DMS153 treated with DMSO at 0.1 percent for 48 hours (cell line): ENCODE data around the gene PLSCR3.
A peak's percentile ranks its signal among the peaks of the same experiment; 100 is the strongest.
"Not testable (repeated sequence)": the region's sequence is repeated elsewhere in the genome, so short reads cannot be mapped to it uniquely, and the experiment has no call there.

Experiments
- DNase-seq: peaks from one replicate; lab custom pipeline; 2025; ENCODE audit not compliant: unreplicated experiment; lab: John Stamatoyannopoulos, UW

PLSCR3 gene

GRCh38 chr17:7382901-7383300 is 11.4 kb downstream of the PLSCR3 start:
- DNase-seq = no peak

GRCh38 chr17:7380855-7381683 is 13.3 kb downstream of the PLSCR3 start, which contains the start of gene TNK1:
Gene TNK1, plus strand, starts transcription at chr17:7381089. Its CDS starts 1,838 bp downstream, at chr17:7382927.
- no peak for DNase-seq

- DNase-seq = no peak
These were observed 14.0 kb downstream of the PLSCR3 start for GRCh38 chr17:7380321-7380720.

- DNase-seq = no peak
These were observed 15.2 kb downstream of the PLSCR3 start for GRCh38 chr17:7379134-7379533.

- no peak for DNase-seq
These were observed 20.0 kb downstream of the PLSCR3 start for GRCh38 chr17:7374353-7374752.

- no peak for DNase-seq
These were observed 23.5 kb downstream of the PLSCR3 start for GRCh38 chr17:7370853-7371252.

GRCh38 chr17:7369825-7370224 is 24.5 kb downstream of the PLSCR3 start:
- no peak for DNase-seq

- not testable (repeated sequence) for DNase-seq
These were observed 25.7 kb downstream of the PLSCR3 start for GRCh38 chr17:7368599-7368994.

- no peak for DNase-seq
These were observed 26.3 kb downstream of the PLSCR3 start for GRCh38 chr17:7367918-7368598.

- no peak for DNase-seq
These were observed 27.2 kb downstream of the PLSCR3 start for GRCh38 chr17:7367083-7367482.

- DNase-seq = not testable (repeated sequence)
These were observed 28.4 kb downstream of the PLSCR3 start for GRCh38 chr17:7365963-7366362.

GRCh38 chr17:7363311-7363710 is 31.0 kb downstream of the PLSCR3 start:
- DNase-seq = no peak

- DNase-seq = no peak
These were observed 32.4 kb downstream of the PLSCR3 start for GRCh38 chr17:7361906-7362305.

- DNase-seq = no peak
These were observed 36.9 kb downstream of the PLSCR3 start for GRCh38 chr17:7357381-7357780.

GRCh38 chr17:7356756-7357155 is 37.6 kb downstream of the PLSCR3 start:
- no peak for DNase-seq

GRCh38 chr17:7356072-7356549 is 38.2 kb downstream of the PLSCR3 start:
- peak; percentile 23 for DNase-seq

GRCh38 chr17:7355573-7355972 is 38.8 kb downstream of the PLSCR3 start:
- no peak for DNase-seq

- DNase-seq = no peak
These were observed 39.3 kb downstream of the PLSCR3 start, which contains the start of gene TMEM95 for GRCh38 chr17:7355053-7355452. Gene TMEM95, plus strand, starts transcription at chr17:7355156. Its CDS starts 49 bp downstream, at chr17:7355205.

GRCh38 chr17:7354262-7354843 is 40.0 kb downstream of the PLSCR3 start:
- DNase-seq = peak; percentile 22

- no peak for DNase-seq
These were observed 41.3 kb downstream of the PLSCR3 start for GRCh38 chr17:7352910-7353635.

GRCh38 chr17:7352503-7352889 is 41.8 kb downstream of the PLSCR3 start:
- DNase-seq = no peak
